Measurements from ENCODE around the gene SLC35F4.
"Not testable (repeated sequence)": the region's sequence is repeated elsewhere in the genome, so short reads cannot be mapped to it uniquely, and the experiment has no call there.

The SLC35F4 gene

DNA sequence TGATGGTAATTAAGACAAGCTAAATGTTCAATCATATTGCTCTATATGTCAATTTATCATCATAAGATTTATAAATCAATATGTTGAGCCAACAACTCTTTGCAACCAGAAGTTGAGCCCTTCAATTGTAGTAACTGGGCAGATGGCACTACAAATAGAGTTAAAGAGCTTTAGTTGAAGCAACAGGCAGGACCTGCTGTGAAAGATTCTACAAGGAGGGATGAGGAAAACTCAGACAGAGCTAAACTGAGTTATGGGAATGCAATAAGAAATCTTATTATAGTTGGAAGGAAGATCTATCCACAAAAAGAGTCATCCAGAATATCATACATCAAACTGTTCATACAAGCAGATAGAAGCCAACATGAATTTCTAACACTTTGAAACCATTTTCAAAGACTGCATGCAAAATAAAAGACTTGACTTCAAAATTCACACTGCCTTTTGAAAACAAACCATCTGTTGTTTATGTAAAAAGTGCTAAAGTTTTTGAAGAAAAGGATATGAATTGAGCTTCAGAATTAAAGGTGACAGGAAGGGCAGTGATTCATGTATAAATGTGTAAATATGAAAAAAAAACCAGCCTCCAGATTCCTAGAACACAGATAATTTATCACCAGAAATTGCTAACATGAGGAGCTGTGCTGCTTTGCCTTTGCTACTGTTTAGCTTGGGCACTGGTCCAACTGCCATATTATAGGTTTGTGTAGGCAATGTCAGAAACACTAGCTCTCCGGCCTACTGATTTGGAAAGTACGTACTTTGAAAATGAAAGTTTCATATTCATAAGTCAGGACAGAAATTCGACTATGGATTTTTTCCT, 133.2 kb downstream of the SLC35F4 start:
- DNase-seq (ENCODE audit: insufficient read length, low spot score): no peak
- FAIRE-seq: peak; percentile 23

DNA sequence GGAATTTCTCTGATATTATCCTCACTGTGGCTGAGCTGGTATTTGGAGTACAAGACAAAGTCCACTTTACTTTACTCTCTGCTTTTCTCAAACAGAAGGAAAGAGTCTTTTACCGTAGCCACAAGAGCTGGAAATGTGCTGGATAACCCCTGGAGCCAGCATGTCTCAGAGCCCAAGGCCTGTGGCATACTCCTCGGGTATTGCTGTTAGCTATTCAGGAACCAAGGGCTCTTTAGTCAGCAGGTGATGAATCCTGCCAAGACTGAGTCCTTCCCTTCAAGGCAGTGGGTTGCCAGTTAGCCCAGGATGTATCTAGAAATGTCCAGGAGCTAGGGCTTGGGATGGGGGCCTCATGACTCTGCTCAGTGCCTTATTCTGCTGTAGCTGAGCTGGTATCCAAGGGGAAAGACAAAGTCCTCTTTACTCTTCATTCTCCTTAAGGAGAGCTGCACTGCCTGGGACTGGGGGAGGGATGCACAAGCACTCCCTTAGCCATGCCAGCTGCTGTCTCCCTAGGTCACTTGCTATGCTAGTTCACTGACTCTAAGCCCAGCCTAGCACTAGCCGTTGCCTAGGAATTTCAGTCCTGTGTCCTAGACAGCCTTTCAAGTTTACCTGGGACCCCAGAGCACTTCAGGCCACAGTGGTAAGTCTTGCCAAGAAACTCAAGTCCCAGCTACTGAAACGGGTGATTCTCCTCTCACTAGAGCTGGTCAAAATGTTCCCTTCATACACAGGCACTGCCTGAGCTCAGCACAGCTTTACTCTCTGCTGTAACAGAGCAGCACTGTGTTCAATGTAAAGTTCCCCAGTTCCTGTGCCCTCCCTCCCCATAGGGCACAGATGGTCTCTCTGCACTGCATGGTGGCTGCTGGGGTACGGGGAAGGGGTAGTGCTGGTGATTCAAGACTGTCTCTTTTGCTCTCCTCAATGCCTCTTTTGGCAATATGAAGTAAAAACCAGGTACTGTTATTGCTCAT, 136.4 kb downstream of the SLC35F4 start:
- FAIRE-seq (peak; percentile 77), DNase-seq (ENCODE audit: insufficient read length, low spot score) (no peak)

- DNase-seq (ENCODE audit: insufficient read length, low spot score) (no peak), FAIRE-seq (peak; percentile 84)
Observed at GRCh38 chr14:57725399-57726077, 140.4 kb downstream of the SLC35F4 start.

DNA sequence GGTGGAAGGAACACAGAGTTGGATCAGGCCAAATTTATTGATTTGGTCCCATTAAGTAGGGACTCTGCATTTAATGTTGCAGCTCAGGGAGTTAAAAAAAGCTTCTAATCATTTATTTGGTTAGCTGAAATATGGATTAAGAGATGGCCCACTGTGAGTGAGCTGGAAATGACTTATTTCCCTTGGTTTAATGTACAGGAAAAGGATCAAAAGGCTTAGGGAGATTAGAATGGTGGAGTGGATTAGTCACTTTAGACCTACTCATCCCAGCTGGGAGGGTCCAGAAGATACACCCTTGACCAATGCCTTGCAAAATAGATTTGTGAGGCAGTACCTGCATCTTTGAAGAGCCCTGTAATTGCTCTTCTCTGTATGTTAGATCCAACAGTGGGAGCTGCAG, 143.8 kb downstream of the SLC35F4 start:
- not testable (repeated sequence) for DNase-seq (ENCODE audit: insufficient read length, low spot score); FAIRE-seq

DNA sequence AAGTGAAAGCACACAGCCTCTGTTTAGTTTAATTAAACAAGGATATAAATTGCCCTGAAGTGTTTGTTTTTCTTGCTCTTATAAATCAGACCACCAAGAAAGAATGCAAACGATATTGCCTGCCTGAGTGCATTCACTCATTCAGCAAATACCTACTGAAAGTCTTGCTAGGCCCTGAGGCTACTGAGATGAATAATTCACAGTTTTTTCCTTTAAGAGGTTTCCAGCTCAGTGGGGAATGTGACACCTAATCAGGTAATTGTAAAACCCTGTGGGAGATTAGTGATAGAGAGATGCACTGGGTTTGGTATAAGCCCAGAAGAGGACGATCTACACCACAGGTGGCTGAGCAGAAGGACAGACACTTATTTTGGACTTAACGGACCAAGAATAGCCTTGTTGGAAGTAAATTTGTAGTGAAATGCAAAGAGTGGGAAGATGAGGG, 151.4 kb downstream of the SLC35F4 start:
- DNase-seq (ENCODE audit: insufficient read length, low spot score) (no peak), FAIRE-seq (no peak)

DNA sequence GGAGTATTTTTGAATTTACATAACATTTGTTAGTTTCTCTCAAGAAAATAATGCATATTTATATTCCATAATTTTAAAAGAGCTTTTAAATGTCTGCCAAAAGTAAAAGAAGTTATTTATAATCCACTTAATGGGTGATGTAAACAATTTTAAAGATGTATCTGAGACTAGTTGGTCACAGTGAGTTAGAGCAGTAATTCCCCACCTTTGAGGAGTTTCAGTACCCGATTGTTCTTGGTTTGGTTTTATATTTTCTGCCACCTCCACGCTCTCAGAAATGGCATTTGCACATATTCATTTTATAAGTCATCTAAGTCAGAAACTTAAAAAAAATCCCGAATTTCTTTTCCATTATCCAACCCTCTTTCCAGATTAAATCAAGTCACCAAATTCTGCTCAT, 153.2 kb downstream of the SLC35F4 start:
- DNase-seq (ENCODE audit: insufficient read length, low spot score): no peak
- no peak for FAIRE-seq

DNA sequence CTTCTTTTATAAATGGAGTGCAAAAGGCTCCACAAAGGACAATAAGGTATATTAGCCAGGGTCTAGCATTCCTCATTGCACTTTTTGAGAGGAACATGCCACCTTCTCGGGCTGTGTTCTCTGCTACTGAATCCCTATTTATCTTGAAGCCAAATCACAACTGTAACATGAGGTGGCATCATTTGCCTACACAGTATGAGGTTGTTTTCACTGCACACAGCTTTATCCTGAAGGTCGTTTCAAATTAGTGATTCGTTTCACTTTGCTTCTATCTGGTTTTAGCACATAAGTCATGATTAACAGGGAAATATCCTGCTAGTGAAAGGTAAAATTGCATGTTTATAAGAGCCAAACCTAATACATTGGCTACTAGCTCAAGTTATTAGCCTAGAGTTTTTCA, 153.8 kb downstream of the SLC35F4 start:
- DNase-seq (ENCODE audit: insufficient read length, low spot score): no peak

GRCh38 chr14:57709909-57710308, 156.0 kb downstream of the SLC35F4 start:
- DNase-seq (ENCODE audit: insufficient read length, low spot score) (no peak), FAIRE-seq (no peak)

More for the DNA sequence above, 153.8 kb downstream of the SLC35F4 start:
- peak; percentile 73 for FAIRE-seq

DNA sequence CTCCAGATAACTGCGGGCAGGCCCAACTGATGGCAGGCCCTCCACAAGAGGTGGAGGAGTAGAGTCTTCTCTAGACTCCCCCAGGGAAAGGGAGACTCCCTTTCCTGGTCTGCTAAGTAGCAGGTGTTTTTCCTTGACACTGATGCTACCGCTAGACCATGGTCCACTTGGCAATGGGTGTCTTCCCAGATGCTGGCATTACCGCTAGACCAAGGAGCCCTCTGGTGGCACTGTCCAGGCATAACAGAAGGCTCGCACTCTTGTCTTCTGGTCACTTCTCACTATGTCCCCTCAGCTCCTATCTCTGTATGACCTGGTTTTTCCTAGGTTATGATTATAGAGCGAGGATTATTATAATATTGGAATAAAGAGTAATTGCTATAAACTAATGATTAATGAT, 156.8 kb downstream of the SLC35F4 start:
- not testable (repeated sequence) for DNase-seq (ENCODE audit: insufficient read length, low spot score); FAIRE-seq

- FAIRE-seq (peak; percentile 20), DNase-seq (ENCODE audit: insufficient read length, low spot score) (no peak)
Observed at GRCh38 chr14:57707219-57707618, 158.7 kb downstream of the SLC35F4 start.

- FAIRE-seq: no peak
- no peak for DNase-seq (ENCODE audit: insufficient read length, low spot score)
Observed at GRCh38 chr14:57704763-57705162, 161.1 kb downstream of the SLC35F4 start.

GRCh38 chr14:57699947-57700346, 165.9 kb downstream of the SLC35F4 start:
- FAIRE-seq: peak; percentile 95

DNA sequence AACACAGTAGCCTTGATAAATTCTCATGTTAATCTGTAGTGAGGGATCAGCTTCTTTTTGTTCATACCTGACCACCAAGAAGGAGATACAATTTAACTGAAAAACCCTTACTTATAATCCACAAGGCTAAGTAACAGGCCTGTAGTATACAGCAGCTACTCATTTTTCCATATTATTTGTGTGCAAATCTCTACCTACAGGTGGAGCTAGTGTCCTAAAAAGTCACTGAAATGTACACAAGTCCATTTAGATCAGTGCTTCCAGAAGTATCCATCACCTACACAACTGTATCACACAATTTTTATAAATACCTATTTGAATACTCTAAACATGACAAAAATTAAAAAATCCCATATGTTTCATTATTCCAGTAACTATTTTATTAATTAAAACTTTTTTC, 173.2 kb downstream of the SLC35F4 start:
- no peak for DNase-seq (ENCODE audit: insufficient read length, low spot score)
- peak; percentile 9 for FAIRE-seq

More at GRCh38 chr14:57699947-57700346, 165.9 kb downstream of the SLC35F4 start:
- no peak for DNase-seq (ENCODE audit: insufficient read length, low spot score)

- DNase-seq (ENCODE audit: insufficient read length, low spot score): no peak
- FAIRE-seq: no peak
Observed at GRCh38 chr14:57687416-57687815, 178.5 kb downstream of the SLC35F4 start.

GRCh38 chr14:57686304-57686703, 179.6 kb downstream of the SLC35F4 start:
- DNase-seq (ENCODE audit: insufficient read length, low spot score): no peak
- no peak for FAIRE-seq

GRCh38 chr14:57671021-57671420, 194.9 kb downstream of the SLC35F4 start:
- FAIRE-seq (no peak), DNase-seq (ENCODE audit: insufficient read length, low spot score) (no peak)

DNA sequence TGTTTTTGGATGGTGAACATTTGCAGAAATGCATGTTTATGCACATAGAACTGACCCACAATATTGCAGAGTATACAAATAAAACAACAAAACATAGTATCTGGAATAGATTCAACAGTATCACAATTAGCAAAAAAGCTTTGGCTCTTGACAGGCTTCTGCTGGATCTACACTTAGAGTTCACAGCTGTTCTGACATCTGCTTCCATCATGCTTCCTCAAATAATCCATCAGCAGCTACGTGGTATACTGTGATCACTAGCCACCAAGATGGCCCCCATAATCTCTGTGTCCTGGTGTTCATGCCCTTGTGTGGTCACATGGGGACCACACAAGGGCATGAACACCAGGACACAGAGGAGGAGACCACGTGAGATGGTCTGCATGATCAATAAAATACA, 205.7 kb downstream of the SLC35F4 start:
- FAIRE-seq: no peak
- no peak for DNase-seq (ENCODE audit: insufficient read length, low spot score)

- no peak for DNase-seq (ENCODE audit: insufficient read length, low spot score)
- no peak for FAIRE-seq
Observed at GRCh38 chr14:57659052-57659451, 206.8 kb downstream of the SLC35F4 start.

- FAIRE-seq: peak; percentile 72
Observed at GRCh38 chr14:57657487-57657886, 208.4 kb downstream of the SLC35F4 start.

GRCh38 chr14:57656853-57657252, 209.0 kb downstream of the SLC35F4 start:
- DNase-seq (ENCODE audit: insufficient read length, low spot score): no peak
- FAIRE-seq: peak; percentile 77

More at GRCh38 chr14:57657487-57657886, 208.4 kb downstream of the SLC35F4 start:
- no peak for DNase-seq (ENCODE audit: insufficient read length, low spot score)

DNA sequence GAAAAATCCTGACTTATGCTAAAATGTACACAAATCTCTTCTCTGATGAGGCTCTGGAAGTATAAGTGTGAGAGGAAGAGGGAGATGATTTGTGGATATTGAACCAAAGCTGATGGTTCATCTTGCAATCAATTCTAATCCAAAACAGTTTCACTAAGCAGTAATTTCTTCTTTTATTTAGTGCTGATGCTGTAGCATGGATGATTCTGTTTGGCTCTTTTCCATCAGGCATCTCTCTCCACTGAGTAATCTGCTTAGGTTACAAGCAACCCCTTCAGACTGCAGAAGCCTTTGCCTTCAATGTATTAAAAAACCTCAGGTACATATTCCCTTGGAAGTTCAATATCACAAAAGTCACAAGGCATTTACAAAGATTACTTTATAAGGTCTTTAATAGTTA, 213.1 kb downstream of the SLC35F4 start:
- DNase-seq (ENCODE audit: insufficient read length, low spot score): no peak
- FAIRE-seq: no peak

All from HTR-8/SVneo (cell line).